GM21576 (cell line): ENCODE results near the gene LIMA1.
"Not testable (repeated sequence)": the region's sequence is repeated elsewhere in the genome, so short reads cannot be mapped to it uniquely, and the experiment has no call there.

ENCODE experiments used
- ATAC-seq: cut with Tn5 transposase; IDR thresholded peaks from one replicate; pipeline ENCODE4 v1.9.1; 2021; ENCODE audit warnings: mild to moderate bottlenecking, moderate library complexity; ENCODE audit not compliant: unreplicated experiment

LIMA1 gene

DNA sequence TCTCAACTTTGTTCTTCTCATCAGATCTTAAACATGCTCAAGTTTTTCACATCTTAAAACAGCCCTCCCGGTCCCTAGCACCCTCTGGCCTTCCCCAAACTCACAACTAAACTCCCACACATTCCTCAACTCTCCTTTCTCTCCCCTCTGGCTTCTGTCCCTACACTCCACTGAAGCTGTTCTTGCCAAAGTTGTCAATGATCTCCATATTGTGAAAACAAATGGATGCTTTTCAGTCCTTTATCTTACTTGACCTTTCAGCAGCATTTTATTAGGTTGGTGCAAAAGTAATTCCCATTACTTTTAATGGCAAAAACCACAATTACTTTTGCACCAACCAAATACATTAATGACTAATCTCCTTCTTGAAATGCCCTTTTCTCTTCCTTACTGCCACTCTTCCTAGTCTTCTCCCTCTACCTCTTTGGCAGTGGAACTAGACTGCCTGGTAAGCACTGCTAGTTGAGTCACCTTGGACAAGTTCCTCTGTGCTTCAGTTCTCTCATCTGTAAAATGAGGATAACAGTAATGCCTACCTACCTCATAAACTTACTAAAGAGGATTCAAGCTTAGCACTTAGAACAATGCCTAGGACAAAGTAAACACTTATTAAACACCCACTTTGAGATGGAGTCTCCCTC, 132.2 kb downstream of the LIMA1 start:
- no peak for ATAC-seq

DNA sequence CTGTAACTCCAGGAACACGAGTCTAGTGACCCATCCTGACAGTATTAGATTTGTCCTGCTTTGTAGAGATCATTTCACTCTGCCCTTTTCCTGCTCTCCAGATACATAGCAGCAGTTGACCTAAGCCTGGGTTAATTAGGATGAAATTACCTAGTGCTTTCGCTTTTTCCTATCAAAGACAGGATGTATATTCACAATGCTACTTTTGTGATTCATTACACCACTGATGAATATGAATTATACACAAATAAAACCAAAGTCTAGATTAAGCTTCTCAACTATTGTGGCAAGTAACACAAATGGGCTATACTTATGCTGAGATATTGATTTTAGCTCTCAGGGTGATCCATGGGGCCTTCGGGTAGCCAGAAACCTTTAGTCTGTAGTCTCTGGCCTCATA, 134.0 kb downstream of the LIMA1 start:
- no peak for ATAC-seq

GRCh38 chr12:50148011-50148410, 135.3 kb downstream of the LIMA1 start:
- not testable (repeated sequence) for ATAC-seq

GRCh38 chr12:50147281-50147680, 136.0 kb downstream of the LIMA1 start:
- no peak for ATAC-seq

DNA sequence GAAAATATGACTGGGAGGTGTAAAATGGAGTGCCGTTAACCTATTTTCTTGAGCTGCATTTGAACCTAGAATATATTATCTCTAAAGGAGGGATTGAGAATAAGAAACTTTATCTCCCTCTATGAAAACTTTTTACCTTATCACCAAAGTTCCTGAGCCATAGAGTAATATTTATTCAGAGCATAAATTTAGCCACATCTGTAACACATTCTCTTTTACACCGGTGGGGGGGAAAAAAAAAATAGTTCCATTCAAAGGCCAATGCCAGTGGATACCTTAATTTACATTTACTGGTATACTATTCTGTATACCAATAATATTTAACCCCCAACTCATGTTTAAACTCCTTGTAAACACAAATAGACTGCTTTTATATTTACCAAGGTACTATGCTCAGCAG, 137.9 kb downstream of the LIMA1 start:
- ATAC-seq, result no peak

DNA sequence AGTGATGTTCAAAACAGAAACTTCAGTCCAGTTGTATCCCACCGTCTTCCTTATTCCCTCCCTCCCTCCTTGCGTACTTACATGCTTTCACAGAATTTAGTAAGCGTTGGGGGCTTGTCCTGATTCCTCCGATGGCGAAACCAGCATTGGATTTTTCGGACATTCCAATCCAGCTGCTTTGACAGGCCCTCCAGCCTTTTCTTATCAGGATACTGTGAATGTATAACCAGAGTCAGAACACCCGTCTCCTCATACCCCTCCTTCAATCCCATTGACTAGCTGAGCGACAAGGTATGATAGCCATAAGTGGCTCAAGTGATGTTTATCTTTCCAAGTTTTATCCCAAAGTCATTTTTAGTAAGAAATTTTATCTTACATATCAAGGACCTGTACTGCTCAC, 140.3 kb downstream of the LIMA1 start:
- no peak for ATAC-seq

GRCh38 chr12:50132505-50133135, 150.7 kb downstream of the LIMA1 start:
- ATAC-seq, result no peak

GRCh38 chr12:50129290-50129689, 154.0 kb downstream of the LIMA1 start:
- no peak for ATAC-seq

DNA sequence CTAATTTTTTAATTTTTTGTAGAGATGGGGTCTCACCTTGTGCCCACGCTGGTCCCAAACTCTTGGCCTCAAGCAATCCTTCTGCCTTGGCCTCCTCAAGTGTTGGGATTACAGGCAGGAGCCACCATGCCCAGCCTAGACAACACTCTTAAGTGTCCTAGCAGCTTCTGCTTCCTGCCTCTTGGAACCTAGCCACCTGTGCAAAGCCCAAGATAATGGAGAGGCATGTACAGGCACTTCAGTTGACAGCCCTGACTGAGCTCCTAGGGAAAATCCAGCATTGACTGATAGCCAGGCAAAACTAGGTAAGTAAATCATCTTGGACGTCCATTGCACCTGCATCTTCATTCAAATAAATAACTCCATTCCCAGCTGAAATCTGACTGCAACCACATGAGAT, 155.8 kb downstream of the LIMA1 start:
- ATAC-seq, result no peak
